ENCODE data around the gene ITGA3. TPM values are rescaled to one million over a fixed set of nuclear protein-coding genes. Genes with fewer than 3 reads are reported as not detected.

The ITGA3 gene
- total RNA-seq, 1 donor from 2014 or later, result 143 TPM

GRCh38 chr17:50135316-50136095 is 79.6 kb downstream of the ITGA3 start:
- no peak for DNase-seq (ENCODE audit: low spot score in 2 of 2, unreplicated experiment in 2 of 2)
- Mint-ChIP-seq H3K4me1 (peaks cover 5% of the 10 kb centered on the region), H3K27ac (no peak overlapping the region), H3K9me3 (no peaks in the 10 kb centered on the region), H3K36me3 (peaks cover 40% of the 10 kb centered on the region), H3K27me3 (ENCODE audit: low read depth) (peaks cover 5% of the 10 kb centered on the region), H3K4me3 (no peak overlapping the region)
- TF ChIP-seq CTCF (IDR thresholded peaks at IDR 0.05; ENCODE audit: unreplicated experiment), result no peak

GRCh38 chr17:50136096-50136687 is 80.3 kb downstream of the ITGA3 start:
- Mint-ChIP-seq H3K27me3 (ENCODE audit: low read depth) (no peaks in the 10 kb centered on the region), H3K9me3 (no peaks in the 10 kb centered on the region), H3K4me3 (no peak overlapping the region), H3K27ac (no peak overlapping the region), H3K36me3 (peaks cover 44% of the 10 kb centered on the region), H3K4me1 (no peaks in the 10 kb centered on the region)
- TF ChIP-seq CTCF (IDR thresholded peaks at IDR 0.05; ENCODE audit: unreplicated experiment), result no peak
- no peak for DNase-seq (ENCODE audit: low spot score in 2 of 2, unreplicated experiment in 2 of 2)

GRCh38 chr17:50137042-50137441 is 81.1 kb downstream of the ITGA3 start:
- H3K27me3 Mint-ChIP-seq (ENCODE audit: low read depth), result no peaks in the 10 kb centered on the region
- no peak for DNase-seq (ENCODE audit: low spot score in 2 of 2, unreplicated experiment in 2 of 2)
- no peaks in the 10 kb centered on the region for H3K4me1 Mint-ChIP-seq
- no peak for TF ChIP-seq CTCF (IDR thresholded peaks at IDR 0.05; ENCODE audit: unreplicated experiment)
- H3K9me3 Mint-ChIP-seq, result no peaks in the 10 kb centered on the region
- H3K4me3 Mint-ChIP-seq, result no peak overlapping the region
- peaks cover 53% of the 10 kb centered on the region for H3K36me3 Mint-ChIP-seq
- no peak overlapping the region for H3K27ac Mint-ChIP-seq

- no peaks in the 10 kb centered on the region for H3K4me1 Mint-ChIP-seq
- no peak overlapping the region for H3K4me3 Mint-ChIP-seq
- TF ChIP-seq CTCF (IDR thresholded peaks at IDR 0.05; ENCODE audit: unreplicated experiment), result no peak
- no peak overlapping the region for H3K27ac Mint-ChIP-seq
- no peaks in the 10 kb centered on the region for H3K9me3 Mint-ChIP-seq
- DNase-seq (ENCODE audit: low spot score in 2 of 2, unreplicated experiment in 2 of 2), result no peak
- H3K27me3 Mint-ChIP-seq (ENCODE audit: low read depth), result no peaks in the 10 kb centered on the region
- peaks cover 68% of the 10 kb centered on the region for H3K36me3 Mint-ChIP-seq
These were observed 83.4 kb downstream of the ITGA3 start for GRCh38 chr17:50139185-50139783.

Other genes with a start within 250 kb of the ITGA3 start
- not detected in 3 replicates for gene TAC4, start 208.0 kb upstream of the ITGA3 start, total RNA-seq
- gene DLX4, start 86.9 kb upstream of the ITGA3 start, total RNA-seq, result 2.6 to 2.8 TPM (median 2.7 TPM) in 3 replicates
- gene DLX3, start 60.9 kb upstream of the ITGA3 start, total RNA-seq, result 5.2 to 7.7 TPM (median 6.6 TPM) in 3 replicates
- 44.6 to 46.0 TPM (median 45.4 TPM) in 3 replicates for gene PDK2, start 39.2 kb downstream of the ITGA3 start, total RNA-seq
- gene SAMD14, start 74.0 kb downstream of the ITGA3 start, total RNA-seq, result 17.3 to 20.0 TPM (median 19.4 TPM) in 3 replicates
- gene PPP1R9B, start 94.6 kb downstream of the ITGA3 start, total RNA-seq, result 56.4 to 58.6 TPM (median 56.6 TPM) in 3 replicates
- not detected in 3 replicates for gene SGCA, start 109.9 kb downstream of the ITGA3 start, total RNA-seq
- gene COL1A1, start 145.5 kb downstream of the ITGA3 start, total RNA-seq, result 3,780 to 4,004 TPM (median 3,972 TPM) in 3 replicates
- gene TMEM92, start 218.4 kb downstream of the ITGA3 start, total RNA-seq, result 2.7 to 3.9 TPM (median 3.6 TPM) in 3 replicates